ENCODE data around the gene FMO3. TPM values are rescaled to one million over a fixed set of nuclear protein-coding genes. Genes with fewer than 3 reads are reported as not detected.

FMO3 gene
- total RNA-seq, 1 donor from 2014 or later: not detected

DNA sequence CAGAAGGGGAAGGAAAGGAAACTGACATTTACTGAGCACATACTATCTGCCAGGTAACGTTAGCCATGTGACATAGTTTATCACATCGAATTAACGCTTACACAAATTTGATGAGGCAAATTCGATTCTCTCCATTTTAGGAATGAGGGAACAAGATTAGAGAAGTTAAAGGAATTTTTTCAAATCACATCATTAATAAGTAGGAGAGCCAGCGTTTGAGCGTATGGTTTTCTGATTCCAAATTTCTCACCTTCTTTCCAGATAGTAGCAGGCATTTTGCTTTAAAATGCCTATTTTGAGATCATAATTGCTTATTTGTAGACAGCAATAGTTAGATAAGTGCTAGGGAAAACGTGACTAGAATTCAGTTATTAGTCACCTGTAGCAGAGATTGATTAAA, 19.3 kb downstream of the FMO3 start:
- TF ChIP-seq, protein P1, sequence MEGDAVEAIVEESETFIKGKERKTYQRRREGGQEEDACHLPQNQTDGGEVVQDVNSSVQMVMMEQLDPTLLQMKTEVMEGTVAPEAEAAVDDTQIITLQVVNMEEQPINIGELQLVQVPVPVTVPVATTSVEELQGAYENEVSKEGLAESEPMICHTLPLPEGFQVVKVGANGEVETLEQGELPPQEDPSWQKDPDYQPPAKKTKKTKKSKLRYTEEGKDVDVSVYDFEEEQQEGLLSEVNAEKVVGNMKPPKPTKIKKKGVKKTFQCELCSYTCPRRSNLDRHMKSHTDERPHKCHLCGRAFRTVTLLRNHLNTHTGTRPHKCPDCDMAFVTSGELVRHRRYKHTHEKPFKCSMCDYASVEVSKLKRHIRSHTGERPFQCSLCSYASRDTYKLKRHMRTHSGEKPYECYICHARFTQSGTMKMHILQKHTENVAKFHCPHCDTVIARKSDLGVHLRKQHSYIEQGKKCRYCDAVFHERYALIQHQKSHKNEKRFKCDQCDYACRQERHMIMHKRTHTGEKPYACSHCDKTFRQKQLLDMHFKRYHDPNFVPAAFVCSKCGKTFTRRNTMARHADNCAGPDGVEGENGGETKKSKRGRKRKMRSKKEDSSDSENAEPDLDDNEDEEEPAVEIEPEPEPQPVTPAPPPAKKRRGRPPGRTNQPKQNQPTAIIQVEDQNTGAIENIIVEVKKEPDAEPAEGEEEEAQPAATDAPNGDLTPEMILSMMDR (IDR thresholded peaks at IDR 0.05; ENCODE audit: insufficient read depth, low read length, severe bottlenecking): no peak
- no peaks in the 10 kb centered on the region for H3K27me3 ChIP-seq (ENCODE audit: control insufficient read depth, insufficient read depth, low read length)
- no peaks in the 10 kb centered on the region for H3K36me3 ChIP-seq (ENCODE audit: control insufficient read depth, insufficient read depth, low read length)
- H3K4me3 ChIP-seq (ENCODE audit: low read depth, low read length): no peak overlapping the region
- FAIRE-seq (no peak), DNase-seq (ENCODE audit: low read depth) (no peak)

DNA sequence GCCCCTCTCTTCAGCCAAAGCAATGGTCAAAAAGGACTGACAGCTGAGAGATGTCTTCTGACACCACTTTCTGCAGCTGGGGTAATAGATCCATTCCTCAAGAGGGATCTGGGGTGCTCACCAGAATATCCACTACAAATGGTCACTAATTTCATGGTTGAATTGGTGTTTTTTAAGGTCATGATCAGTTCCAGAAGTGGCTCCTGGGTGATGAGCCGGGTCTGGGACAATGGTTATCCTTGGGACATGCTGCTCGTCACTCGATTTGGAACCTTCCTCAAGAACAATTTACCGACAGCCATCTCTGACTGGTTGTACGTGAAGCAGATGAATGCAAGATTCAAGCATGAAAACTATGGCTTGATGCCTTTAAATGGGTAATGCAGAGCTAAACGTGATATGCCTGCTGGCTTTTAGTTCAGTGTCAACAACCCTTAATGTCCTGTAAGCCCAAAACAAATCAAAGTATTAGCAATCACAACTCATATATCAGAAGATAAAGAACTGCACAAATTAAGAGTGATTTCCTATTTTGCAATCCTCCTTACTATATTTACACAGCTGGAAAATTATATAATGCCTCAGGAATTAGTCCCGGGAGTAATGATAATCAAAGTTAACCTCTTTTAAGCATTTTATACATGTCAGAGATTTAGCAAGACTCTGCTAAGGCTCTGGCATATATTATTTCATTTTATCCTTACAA, 20.1 kb downstream of the FMO3 start:
- H3K27me3 ChIP-seq (ENCODE audit: control insufficient read depth, insufficient read depth, low read length): no peaks in the 10 kb centered on the region
- TF ChIP-seq, protein P1 (IDR thresholded peaks at IDR 0.05; ENCODE audit: insufficient read depth, low read length, severe bottlenecking): no peak
- FAIRE-seq: no peak

DNA sequence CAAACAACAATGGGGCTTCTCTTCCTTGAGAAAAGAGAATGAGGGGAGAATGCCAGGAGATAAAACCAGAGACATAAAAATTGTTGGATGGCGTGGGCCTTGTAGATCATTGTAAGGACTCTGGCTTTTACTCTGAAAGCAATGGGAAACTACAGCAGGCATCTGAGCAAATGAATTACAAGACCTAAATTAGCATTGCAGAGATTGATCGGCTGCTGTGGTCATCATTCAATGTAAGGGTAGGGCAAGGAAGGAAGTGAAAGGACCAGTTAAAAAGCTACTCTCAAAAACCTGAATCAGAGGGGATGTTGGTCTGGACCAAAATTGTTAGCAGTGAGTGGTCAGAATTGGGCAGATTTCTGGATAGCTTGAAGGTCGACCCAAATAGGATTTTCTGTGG, 21.4 kb downstream of the FMO3 start:
- TF ChIP-seq, protein P1 (IDR thresholded peaks at IDR 0.05; ENCODE audit: insufficient read depth, low read length, severe bottlenecking): no peak
- peaks cover under 1% of the 10 kb centered on the region for H3K27me3 ChIP-seq (ENCODE audit: control insufficient read depth, insufficient read depth, low read length)
- peak; percentile 18 for FAIRE-seq

More for the DNA sequence above, 20.1 kb downstream of the FMO3 start:
- H3K36me3 ChIP-seq (ENCODE audit: control insufficient read depth, insufficient read depth, low read length): no peaks in the 10 kb centered on the region
- no peak overlapping the region for H3K4me3 ChIP-seq (ENCODE audit: low read depth, low read length)
- DNase-seq (ENCODE audit: low read depth): peak; percentile 44

DNA sequence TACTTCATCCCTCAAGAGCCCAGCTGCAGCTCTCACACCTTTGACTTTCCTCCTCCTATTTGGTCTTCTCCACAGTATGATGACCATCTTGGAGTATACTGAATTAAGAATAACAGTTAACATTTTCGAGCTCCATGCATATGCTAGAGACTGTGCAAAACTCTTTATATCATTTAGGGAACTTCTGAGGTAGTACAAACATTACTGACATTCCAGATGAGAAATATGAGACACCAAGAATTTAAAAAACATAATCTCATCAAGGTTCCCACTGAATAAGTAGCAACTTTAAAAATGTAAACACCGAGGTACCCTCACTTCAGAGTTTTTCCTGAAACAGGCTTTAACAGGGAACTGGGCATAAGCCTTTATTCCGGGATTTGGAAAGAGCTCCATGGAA, 22.7 kb downstream of the FMO3 start:
- Histone ChIP-seq H3K36me3 (ENCODE audit: control insufficient read depth, insufficient read depth, low read length) (no peaks in the 10 kb centered on the region), H3K4me3 (ENCODE audit: low read depth, low read length) (no peak overlapping the region), H3K27me3 (ENCODE audit: control insufficient read depth, insufficient read depth, low read length) (peaks cover 2% of the 10 kb centered on the region)
- FAIRE-seq (no peak), DNase-seq (ENCODE audit: low read depth) (no peak)
- TF ChIP-seq, protein P1 (IDR thresholded peaks at IDR 0.05; ENCODE audit: insufficient read depth, low read length, severe bottlenecking): no peak

More for the DNA sequence above, 21.4 kb downstream of the FMO3 start:
- no peak for DNase-seq (ENCODE audit: low read depth)
- Histone ChIP-seq H3K4me3 (ENCODE audit: low read depth, low read length) (no peak overlapping the region), H3K36me3 (ENCODE audit: control insufficient read depth, insufficient read depth, low read length) (no peaks in the 10 kb centered on the region)

DNA sequence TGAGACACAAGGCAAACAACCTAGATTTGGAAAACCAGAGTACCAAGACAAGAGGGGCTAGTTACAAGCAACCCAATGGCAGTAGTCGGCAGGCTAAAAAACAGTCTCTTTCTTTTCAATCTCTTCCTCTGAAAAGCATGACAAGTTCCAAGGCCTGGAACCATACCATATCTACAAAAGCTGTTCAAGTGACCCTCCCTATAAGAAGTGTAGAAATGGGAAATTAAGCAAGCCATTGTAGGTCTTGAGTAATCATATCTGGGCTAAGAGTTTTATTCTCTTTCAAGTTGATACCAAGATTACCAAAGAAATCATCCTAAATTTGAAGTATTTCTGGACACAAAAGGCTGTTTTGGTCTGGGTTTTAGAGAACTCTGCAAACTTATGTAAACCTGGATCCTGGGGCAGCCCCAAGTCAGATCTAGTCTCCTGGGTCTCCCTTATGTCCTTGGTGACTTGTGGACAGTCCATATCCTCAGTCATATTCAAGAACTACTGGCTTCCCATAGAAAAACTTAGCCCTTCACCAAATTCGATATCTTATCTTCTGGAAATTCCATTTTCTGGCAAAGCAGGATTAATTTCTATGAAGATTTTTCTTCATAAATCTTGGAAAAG, 24.7 kb downstream of the FMO3 start:
- H3K36me3 ChIP-seq (ENCODE audit: control insufficient read depth, insufficient read depth, low read length): no peaks in the 10 kb centered on the region
- H3K27me3 ChIP-seq (ENCODE audit: control insufficient read depth, insufficient read depth, low read length): peaks cover 2% of the 10 kb centered on the region
- H3K4me3 ChIP-seq (ENCODE audit: low read depth, low read length): no peak overlapping the region
- DNase-seq (ENCODE audit: low read depth): no peak
- no peak for FAIRE-seq
- TF ChIP-seq, protein P1 (IDR thresholded peaks at IDR 0.05; ENCODE audit: insufficient read depth, low read length, severe bottlenecking): no peak

Data from bronchial epithelial cell (primary cell).